Measurements from ENCODE around the gene PDE10A.

Gene PDE10A

GRCh38 chr6:165488624-165489295 is 174.3 kb downstream of the PDE10A start:
- TF ChIP-seq, protein P1, sequence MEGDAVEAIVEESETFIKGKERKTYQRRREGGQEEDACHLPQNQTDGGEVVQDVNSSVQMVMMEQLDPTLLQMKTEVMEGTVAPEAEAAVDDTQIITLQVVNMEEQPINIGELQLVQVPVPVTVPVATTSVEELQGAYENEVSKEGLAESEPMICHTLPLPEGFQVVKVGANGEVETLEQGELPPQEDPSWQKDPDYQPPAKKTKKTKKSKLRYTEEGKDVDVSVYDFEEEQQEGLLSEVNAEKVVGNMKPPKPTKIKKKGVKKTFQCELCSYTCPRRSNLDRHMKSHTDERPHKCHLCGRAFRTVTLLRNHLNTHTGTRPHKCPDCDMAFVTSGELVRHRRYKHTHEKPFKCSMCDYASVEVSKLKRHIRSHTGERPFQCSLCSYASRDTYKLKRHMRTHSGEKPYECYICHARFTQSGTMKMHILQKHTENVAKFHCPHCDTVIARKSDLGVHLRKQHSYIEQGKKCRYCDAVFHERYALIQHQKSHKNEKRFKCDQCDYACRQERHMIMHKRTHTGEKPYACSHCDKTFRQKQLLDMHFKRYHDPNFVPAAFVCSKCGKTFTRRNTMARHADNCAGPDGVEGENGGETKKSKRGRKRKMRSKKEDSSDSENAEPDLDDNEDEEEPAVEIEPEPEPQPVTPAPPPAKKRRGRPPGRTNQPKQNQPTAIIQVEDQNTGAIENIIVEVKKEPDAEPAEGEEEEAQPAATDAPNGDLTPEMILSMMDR (IDR thresholded peaks at IDR 0.05; ENCODE audit: borderline replicate concordance, control extremely low read depth, extremely low read depth, insufficient read depth, missing control alignments): no peak
- in situ Hi-C loops (cut with MboI; ENCODE audit: low sequenced_read_pairs, unreplicated experiment): no loop called here
- DNase-seq (ENCODE audit: low spot score): no peak

DNA sequence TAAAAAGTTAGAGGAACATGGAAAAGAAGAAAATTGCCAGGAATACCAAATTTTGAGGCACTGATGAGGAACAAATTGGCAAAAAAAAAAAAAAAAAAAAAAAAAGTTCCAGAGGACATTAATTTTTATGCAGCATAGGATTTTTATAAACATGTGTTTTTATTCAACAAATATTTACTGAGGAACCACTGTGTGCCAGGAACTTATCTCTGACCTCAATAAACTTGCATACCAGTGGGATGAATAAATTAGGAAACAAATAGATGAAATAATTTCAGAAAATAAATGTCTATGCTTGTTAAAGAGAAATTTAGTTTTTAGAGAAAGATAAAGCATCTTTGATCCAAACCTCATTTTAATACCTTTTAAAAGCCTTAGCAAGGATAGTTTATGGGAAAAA is 175.1 kb downstream of the PDE10A start:
- TF ChIP-seq, protein P1 (IDR thresholded peaks at IDR 0.05; ENCODE audit: borderline replicate concordance, control extremely low read depth, extremely low read depth, insufficient read depth, missing control alignments): no peak
- DNase-seq (ENCODE audit: low spot score): no peak
- in situ Hi-C loops (cut with MboI; ENCODE audit: low sequenced_read_pairs, unreplicated experiment): no loop called here

GRCh38 chr6:165487347-165487746 is 175.7 kb downstream of the PDE10A start:
- TF ChIP-seq, protein P1 (IDR thresholded peaks at IDR 0.05; ENCODE audit: borderline replicate concordance, control extremely low read depth, extremely low read depth, insufficient read depth, missing control alignments): no peak
- DNase-seq (ENCODE audit: low spot score): no peak
- in situ Hi-C loops (cut with MboI; ENCODE audit: low sequenced_read_pairs, unreplicated experiment): no loop called here

GRCh38 chr6:165486183-165487137 is 176.6 kb downstream of the PDE10A start:
- DNase-seq (ENCODE audit: low spot score): no peak
- TF ChIP-seq, protein P1 (IDR thresholded peaks at IDR 0.05; ENCODE audit: borderline replicate concordance, control extremely low read depth, extremely low read depth, insufficient read depth, missing control alignments): no peak
- in situ Hi-C loops (cut with MboI; ENCODE audit: low sequenced_read_pairs, unreplicated experiment): no loop called here

DNA sequence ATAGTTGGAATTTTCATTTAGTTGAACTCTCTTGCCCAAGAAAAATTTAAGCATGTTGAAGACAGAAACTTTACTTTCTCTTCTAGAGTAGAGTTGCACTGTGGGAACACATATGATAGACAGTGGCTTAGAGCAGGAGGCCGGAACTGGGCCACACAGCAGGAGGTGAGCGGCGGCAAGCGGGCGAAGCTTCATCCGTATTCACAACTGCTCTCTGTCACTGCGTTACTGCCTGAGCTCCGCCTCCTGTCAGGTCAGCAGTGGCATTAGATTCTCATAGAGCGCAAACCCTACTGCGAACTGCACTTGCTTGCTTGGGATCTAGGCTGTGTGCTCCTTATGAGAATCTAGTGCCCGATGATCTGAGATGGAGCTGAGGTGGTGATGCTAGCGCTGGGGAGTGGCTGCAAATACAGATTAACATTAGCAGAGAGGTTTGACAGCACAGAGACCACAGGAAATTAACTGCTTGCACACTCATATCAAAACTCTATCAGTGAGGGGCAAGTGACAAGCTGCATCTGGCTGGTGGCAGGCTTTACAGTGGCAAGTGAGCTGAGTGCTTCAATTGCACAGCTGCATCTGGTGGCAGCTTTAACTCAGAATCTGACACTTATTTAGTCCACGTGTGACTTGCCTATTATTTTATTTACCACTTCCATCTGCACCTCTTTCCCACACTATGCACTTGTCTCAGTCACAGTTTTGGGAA is 178.7 kb downstream of the PDE10A start:
- TF ChIP-seq, protein P1 (IDR thresholded peaks at IDR 0.05; ENCODE audit: borderline replicate concordance, control extremely low read depth, extremely low read depth, insufficient read depth, missing control alignments): no peak
- in situ Hi-C loops (cut with MboI; ENCODE audit: low sequenced_read_pairs, unreplicated experiment): no loop called here
- no peak for DNase-seq (ENCODE audit: low spot score)

DNA sequence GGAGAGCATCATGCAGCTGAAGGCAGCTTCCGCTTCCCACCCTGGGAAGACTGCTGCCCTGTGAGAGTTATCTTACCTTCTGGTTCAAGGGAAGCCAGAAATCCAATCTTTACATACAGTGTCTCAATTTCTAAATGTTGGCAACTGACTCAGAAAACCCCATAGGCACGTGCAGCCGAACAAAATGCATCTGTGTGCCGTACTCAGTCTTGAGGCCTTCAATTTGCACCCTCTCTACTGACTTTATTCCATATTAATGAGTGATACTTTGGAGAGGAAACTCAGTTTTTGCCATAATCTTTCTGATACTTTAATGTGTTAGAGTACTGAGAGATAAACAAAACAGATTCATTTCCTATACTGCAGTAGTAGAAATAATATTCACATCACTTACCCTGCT is 181.1 kb downstream of the PDE10A start:
- TF ChIP-seq, protein P1 (IDR thresholded peaks at IDR 0.05; ENCODE audit: borderline replicate concordance, control extremely low read depth, extremely low read depth, insufficient read depth, missing control alignments): no peak
- no peak for DNase-seq (ENCODE audit: low spot score)
- in situ Hi-C loops (cut with MboI; ENCODE audit: low sequenced_read_pairs, unreplicated experiment): no loop called here

Data from GM13976 (cell line).